HepG2 (cell line): ENCODE data around the gene CCDC82. TPM values are rescaled to one million over a fixed set of nuclear protein-coding genes. Genes with fewer than 3 reads are reported as not detected.

Source experiments
- GTF2F1 ChIP-seq: fragments of 150-350 bp; IDR thresholded peaks from 2 replicates; pipeline ENCODE4 v1.6.1; 2014; ENCODE audit warnings: low read length
- RBFOX2 ChIP-seq: fragments of 200-400 bp; formaldehyde crosslinking; IDR thresholded peaks from 2 replicates; pipeline ENCODE4 v1.6.1; 2017; ENCODE audit warnings: low read depth, mild to moderate bottlenecking, low read length
- SMAD9 ChIP-seq: sonication (generic); formaldehyde crosslinking; IDR thresholded peaks from 2 replicates; pipeline ENCODE4 v1.5.1; 2020; ENCODE audit warnings: mild to moderate bottlenecking, missing genetic modification reagents
- SP4 ChIP-seq: sonication (generic); formaldehyde crosslinking; IDR thresholded peaks from 2 replicates; pipeline ENCODE4 v1.8.1; 2023; ENCODE audit warnings: mild to moderate bottlenecking, missing genetic modification reagents
- THAP7 ChIP-seq: sonication (generic); formaldehyde crosslinking; IDR thresholded peaks from 2 replicates; pipeline ENCODE4 v1.8.1; 2023; ENCODE audit warnings: mild to moderate bottlenecking, missing genetic modification reagents
- ZNF292 ChIP-seq: sonication (generic); formaldehyde crosslinking; IDR thresholded peaks from 2 replicates; pipeline ENCODE4 v1.8.1; 2022; ENCODE audit warnings: mild to moderate bottlenecking, low read depth, missing genetic modification reagents, borderline replicate concordance
- ZNF329 ChIP-seq: sonication (generic); formaldehyde crosslinking; IDR thresholded peaks from 2 replicates; pipeline ENCODE4 v1.9.0; 2021; ENCODE audit warnings: low read depth, mild to moderate bottlenecking, missing genetic modification reagents
- ZNF34 ChIP-seq: sonication (generic); formaldehyde crosslinking; IDR thresholded peaks from 2 replicates; pipeline ENCODE4 v1.4.0; 2020; ENCODE audit warnings: mild to moderate bottlenecking, missing genetic modification reagents, borderline replicate concordance
- ZNF614 ChIP-seq: IDR thresholded peaks from 2 replicates; pipeline ENCODE4 v1.6.1; 2018; ENCODE audit warnings: missing biosample characterization, missing genetic modification reagents, inconsistent platforms, borderline replicate concordance
- ZNF629 ChIP-seq: sonication (generic); formaldehyde crosslinking; conservative IDR thresholded peaks from 2 replicates; pipeline ENCODE4 v1.5.0; 2020; ENCODE audit warnings: missing genetic modification reagents
- ZNF7 ChIP-seq: IDR thresholded peaks from 2 replicates; pipeline ENCODE4 v1.6.1; 2016; ENCODE audit warnings: missing biosample characterization, missing genetic modification reagents
- polyA plus RNA-seq, 8 experiments: library from polyadenylated mRNA; depleted of rRNA in 3 of 8; stranded (reverse) in 7 of 8; unstranded in 1 of 8; fragments of >200 nt; fragmentation: Illumina TruSeq in 4 of 8; extraction: Trizol in 4 of 8; gene quantifications; 2 replicates each; pipeline versions ENCODE4 v1.2.1 to v1.2.3, GENCODE V29; 2011 to 2016; ENCODE audit warnings: low read depth in 4 of 8, missing spikeins in 1 of 8, mixed read lengths in 1 of 8; ENCODE audit not compliant: insufficient read depth in 1 of 8
- total RNA-seq, 5 experiments: library from RNA; depleted of rRNA; stranded (reverse); fragments of >200 nt; fragmentation: Illumina TruSeq; extraction: Trizol; gene quantifications; 2 replicates each; pipeline ENCODE4 v1.2.3, GENCODE V29; 2016; ENCODE audit warnings: low read depth in 1 of 5
- TF ChIP-seq, protein P1 (sequence below): sonication (generic); formaldehyde crosslinking; IDR thresholded peaks from 2 replicates; pipeline ENCODE4 v1.4.0; 2020; ENCODE audit warnings: mild to moderate bottlenecking, missing genetic modification reagents

The CCDC82 gene
- total and polyA plus RNA-seq, 2 of the 13 experiments (the other 11 are each of a cell fraction or from before 2014, with no cell fraction given) = 19.7 to 25.7 TPM

- TF ChIP-seq ZNF629 (CRISPR knock-in tag) (no peak), RBFOX2 (no peak), ZNF292 (CRISPR knock-in tag) (no peak), ZNF7 (CRISPR knock-in tag) (no peak), SMAD9 (CRISPR knock-in tag) (no peak), ZNF34 (CRISPR knock-in tag) (no peak), SP4 (CRISPR knock-in tag) (no peak), GTF2F1 (no peak), ZNF329 (CRISPR knock-in tag) (no peak), ZNF614 (CRISPR knock-in tag) (no peak), THAP7 (no peak)
- TF ChIP-seq, protein P1, sequence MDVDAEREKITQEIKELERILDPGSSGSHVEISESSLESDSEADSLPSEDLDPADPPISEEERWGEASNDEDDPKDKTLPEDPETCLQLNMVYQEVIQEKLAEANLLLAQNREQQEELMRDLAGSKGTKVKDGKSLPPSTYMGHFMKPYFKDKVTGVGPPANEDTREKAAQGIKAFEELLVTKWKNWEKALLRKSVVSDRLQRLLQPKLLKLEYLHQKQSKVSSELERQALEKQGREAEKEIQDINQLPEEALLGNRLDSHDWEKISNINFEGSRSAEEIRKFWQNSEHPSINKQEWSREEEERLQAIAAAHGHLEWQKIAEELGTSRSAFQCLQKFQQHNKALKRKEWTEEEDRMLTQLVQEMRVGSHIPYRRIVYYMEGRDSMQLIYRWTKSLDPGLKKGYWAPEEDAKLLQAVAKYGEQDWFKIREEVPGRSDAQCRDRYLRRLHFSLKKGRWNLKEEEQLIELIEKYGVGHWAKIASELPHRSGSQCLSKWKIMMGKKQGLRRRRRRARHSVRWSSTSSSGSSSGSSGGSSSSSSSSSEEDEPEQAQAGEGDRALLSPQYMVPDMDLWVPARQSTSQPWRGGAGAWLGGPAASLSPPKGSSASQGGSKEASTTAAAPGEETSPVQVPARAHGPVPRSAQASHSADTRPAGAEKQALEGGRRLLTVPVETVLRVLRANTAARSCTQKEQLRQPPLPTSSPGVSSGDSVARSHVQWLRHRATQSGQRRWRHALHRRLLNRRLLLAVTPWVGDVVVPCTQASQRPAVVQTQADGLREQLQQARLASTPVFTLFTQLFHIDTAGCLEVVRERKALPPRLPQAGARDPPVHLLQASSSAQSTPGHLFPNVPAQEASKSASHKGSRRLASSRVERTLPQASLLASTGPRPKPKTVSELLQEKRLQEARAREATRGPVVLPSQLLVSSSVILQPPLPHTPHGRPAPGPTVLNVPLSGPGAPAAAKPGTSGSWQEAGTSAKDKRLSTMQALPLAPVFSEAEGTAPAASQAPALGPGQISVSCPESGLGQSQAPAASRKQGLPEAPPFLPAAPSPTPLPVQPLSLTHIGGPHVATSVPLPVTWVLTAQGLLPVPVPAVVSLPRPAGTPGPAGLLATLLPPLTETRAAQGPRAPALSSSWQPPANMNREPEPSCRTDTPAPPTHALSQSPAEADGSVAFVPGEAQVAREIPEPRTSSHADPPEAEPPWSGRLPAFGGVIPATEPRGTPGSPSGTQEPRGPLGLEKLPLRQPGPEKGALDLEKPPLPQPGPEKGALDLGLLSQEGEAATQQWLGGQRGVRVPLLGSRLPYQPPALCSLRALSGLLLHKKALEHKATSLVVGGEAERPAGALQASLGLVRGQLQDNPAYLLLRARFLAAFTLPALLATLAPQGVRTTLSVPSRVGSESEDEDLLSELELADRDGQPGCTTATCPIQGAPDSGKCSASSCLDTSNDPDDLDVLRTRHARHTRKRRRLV (CRISPR knock-in tag) = no peak
These were observed 4.5 kb downstream of the CCDC82 start (continued) for GRCh38 chr11:96385187-96385586.
